CD4-positive, alpha-beta T cell treated with Interleukin-12 subunit alpha and Interleukin-12 subunit beta, for 1 hour (primary cell): ENCODE data around the gene IFNL3.
A peak's percentile ranks its signal among the peaks of the same experiment; 100 is the strongest.

Experiments used
- DNase-seq: peaks from one replicate; pipeline ENCODE4 v3.0.0-alpha.2; 2020

Gene IFNL3

DNA sequence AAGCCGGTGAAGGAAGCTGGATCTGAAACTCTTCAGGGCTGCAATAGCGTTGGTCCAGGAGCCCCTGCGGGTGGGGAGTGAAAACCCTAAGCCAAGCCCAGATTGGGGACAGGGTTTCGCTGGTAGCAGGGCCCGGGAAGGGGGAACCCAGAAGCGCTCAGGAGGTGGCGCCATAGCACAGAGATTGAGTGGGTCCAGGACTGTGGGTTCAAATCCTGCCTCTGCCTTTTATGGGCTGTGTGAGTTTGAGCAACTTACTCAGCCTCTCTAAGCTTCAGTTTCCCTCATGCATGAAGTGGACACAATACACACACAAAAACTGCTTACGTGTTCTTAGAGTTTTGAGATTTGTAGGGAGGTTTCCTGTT lies 32.4 kb downstream of the IFNL3 start:
- DNase-seq: peak; percentile 70

- no peak for DNase-seq
Measured at GRCh38 chr19:39211731-39212374, 33.0 kb downstream of the IFNL3 start.

- DNase-seq: no peak
Measured at GRCh38 chr19:39209196-39209595, 35.6 kb downstream of the IFNL3 start.

GRCh38 chr19:39208175-39208795 lies 36.5 kb downstream of the IFNL3 start:
- no peak for DNase-seq

GRCh38 chr19:39207293-39207836 lies 37.4 kb downstream of the IFNL3 start:
- DNase-seq: no peak

- no peak for DNase-seq
Measured at GRCh38 chr19:39206122-39206521, 38.7 kb downstream of the IFNL3 start.

- no peak for DNase-seq
Measured at GRCh38 chr19:39205449-39205764, 39.4 kb downstream of the IFNL3 start.

DNA sequence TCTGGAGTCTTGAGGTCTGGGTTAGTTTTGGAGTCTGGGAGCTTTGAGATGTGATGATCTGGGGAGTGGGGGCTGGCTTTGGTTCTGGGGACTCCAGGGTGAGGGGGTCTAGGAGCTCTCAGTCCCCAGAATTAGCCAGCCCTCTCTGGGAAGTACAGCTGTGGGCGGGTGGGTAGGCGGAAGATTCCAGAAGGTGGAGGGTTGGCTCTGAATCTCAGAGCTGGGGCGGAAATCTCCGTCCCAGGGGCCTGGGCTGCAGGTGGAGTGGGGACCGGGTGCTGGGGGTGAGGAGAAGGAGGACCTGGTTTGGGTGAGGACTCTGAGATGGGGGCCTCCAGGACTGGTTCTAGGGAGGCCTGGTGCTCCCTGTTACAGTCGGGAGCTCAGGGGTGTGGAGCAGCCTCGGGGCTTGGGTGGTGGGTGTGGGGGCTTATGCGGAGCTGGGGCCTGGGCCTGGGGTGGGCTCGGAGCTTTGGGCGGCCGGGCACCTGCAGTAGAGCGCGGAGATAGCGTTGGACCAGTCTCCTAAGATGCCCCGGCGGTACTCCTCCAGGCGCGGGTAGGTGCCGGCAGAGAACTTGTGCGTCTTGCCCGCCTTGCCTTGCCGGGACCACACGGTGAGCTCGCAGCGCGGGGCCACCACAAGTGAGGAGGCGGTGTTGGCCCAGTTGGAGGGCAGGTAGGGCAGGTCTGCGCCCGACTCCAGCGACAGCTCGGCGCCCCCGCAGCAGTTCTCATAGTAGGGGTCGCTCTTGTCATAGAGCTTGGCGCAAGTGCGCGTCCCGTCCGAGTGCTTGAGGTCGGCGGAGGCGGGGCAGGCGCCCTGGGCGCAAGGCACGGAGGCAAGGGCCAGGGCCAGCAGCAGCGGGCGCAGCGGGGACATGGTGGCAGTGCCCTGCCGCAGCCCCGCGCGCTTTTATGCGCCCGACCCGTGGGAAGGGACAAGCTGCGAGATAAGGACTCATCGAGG lies 41.1 kb downstream of the IFNL3 start, which contains the start of gene SYCN:
Gene SYCN, minus strand, starts transcription at position 892 of the 970 bp plus-strand sequence. Its CDS starts 9 bp downstream, at position 883.
- DNase-seq: no peak

- no peak for DNase-seq
Measured at GRCh38 chr19:39202998-39203355, 41.8 kb downstream of the IFNL3 start.

GRCh38 chr19:39200803-39201115 lies 44.0 kb downstream of the IFNL3 start:
- no peak for DNase-seq

DNA sequence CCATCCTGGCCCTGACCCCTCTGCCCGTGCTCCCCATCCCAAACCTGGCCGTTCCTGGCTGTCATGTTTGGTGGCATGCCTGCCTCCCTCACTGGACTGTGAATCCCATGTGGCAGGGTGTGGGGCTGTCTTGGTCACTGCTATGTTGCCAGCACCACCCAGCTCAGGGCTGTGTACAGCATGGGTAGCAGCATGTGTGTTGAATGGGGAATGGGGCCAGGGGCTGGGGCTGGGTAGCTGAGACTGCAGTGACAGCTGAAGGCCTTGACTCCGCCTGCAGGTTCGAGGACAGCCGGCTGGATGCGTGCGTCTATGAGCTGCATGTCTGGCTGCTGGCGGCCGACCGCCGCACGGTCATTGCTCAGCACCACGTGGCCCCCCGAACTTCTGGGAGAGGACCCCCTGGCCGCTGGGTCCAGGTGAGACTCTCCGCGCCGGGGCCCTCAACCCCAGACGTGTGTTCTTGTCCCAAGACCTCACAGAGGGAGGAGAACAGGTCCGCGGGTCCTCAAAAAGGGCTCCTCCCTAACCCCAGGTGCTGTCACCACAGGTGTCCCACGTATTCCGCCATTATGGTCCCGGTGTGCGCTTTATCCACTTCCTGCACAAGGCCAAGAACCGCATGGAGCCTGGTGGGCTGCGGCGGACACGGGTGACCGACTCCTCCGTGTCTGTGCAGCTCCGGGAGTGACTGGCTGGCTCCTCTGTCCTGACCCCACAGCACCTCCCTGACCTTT lies 44.6 kb downstream of the IFNL3 start:
- DNase-seq: no peak

GRCh38 chr19:39199025-39199424 lies 45.8 kb downstream of the IFNL3 start:
- DNase-seq: no peak

- DNase-seq: no peak
Measured at GRCh38 chr19:39197808-39198207, 47.0 kb downstream of the IFNL3 start.

- no peak for DNase-seq
Measured at GRCh38 chr19:39196860-39197562, 47.8 kb downstream of the IFNL3 start, which contains the start of gene NCCRP1. TSS of gene NCCRP1 (plus strand) at chr19:39196964. CDS start at chr19:39196983, 19 bp downstream.

DNA sequence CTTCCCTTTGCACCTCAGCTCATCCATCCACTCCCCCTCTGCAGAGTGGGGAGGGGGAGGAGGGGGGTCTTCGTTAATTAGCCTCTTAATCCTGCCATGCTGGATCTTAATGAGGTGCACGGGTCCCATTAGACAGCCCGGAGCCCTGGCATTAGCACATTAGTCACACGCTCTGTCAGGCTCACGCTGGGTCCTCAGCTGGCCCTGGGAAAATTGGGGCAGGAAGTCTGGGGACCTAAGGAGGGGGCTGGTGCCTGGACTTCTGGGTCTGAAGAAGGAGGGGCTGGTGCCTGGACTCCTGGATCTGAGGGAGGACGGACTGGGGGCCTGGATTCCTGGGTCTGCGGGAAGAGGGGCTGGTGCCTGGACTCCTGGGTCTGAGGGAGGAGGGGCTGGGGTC lies 48.5 kb downstream of the IFNL3 start:
- DNase-seq: no peak

DNA sequence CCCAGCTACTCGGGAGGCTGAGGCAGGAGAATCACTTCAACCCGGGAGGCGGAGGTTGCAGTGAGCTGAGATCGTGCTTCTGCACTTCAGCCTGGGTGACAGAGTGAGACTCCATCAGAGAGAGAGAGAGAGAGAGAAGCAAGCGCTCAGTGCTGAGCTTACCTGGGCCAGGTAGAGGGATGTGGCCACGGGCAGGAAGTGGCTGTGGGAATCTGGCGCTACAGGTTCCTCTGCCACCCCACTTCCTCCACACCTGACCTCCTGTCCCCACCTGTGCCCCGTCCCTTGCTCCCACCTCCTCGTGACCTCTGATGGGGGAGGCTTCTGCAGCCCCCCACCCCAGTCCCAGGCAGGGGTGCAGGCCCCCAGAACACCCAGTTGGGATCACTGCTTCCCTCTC lies 49.1 kb downstream of the IFNL3 start:
- DNase-seq: peak; percentile 17

- DNase-seq: no peak
Measured at GRCh38 chr19:39194832-39195542, 49.8 kb downstream of the IFNL3 start.

DNA sequence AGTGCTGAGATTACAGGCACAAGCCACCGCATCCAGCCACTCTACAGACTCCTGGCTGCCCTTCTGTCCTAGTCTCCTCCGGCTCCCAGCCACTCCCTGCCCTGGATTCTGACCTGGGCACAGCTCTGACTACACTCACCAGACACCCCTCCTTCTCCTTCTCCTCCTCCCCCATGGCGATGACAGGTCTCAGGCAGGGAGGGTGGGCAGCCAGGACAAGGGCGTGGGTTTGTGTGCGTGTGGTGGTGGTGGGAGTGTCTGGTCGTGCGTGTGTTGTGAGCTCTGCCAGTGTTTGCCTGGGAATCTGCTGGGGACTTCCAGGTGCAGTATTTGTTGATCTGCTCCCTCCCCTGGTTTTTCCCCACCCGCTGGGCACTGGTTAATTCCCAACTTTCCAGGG lies 51.0 kb downstream of the IFNL3 start:
- DNase-seq: no peak
